HEK293T (cell line): Measurements from ENCODE around the gene FZR1.

ENCODE experiments used
- BHLHE40 ChIP-seq: fragments of 450-650 bp; IDR thresholded peaks from 2 replicates; pipeline ENCODE4 v1.6.1; 2016; ENCODE audit warnings: mild to moderate bottlenecking, moderate library complexity, borderline replicate concordance
- CTBP1 ChIP-seq: fragments of 450-650 bp; IDR thresholded peaks from 2 replicates; pipeline ENCODE4 v1.6.1; 2016; ENCODE audit warnings: borderline replicate concordance
- ELF4 ChIP-seq: fragments of 450-650 bp; IDR thresholded peaks from 2 replicates; pipeline ENCODE4 v1.6.1; 2017; ENCODE audit warnings: antibody characterized with exemption
- FOXA1 ChIP-seq: fragments of 450-650 bp; IDR thresholded peaks from 2 replicates; pipeline ENCODE4 v1.6.1; 2016; ENCODE audit warnings: mild to moderate bottlenecking
- FOXK2 ChIP-seq: fragments of 450-650 bp; IDR thresholded peaks from 2 replicates; pipeline ENCODE4 v1.6.1; 2016; ENCODE audit warnings: mild to moderate bottlenecking
- SP1 ChIP-seq: fragments of 450-650 bp; IDR thresholded peaks from 2 replicates; pipeline ENCODE4 v1.6.1; 2017
- SUZ12 ChIP-seq: fragments of 450-650 bp; IDR thresholded peaks from 2 replicates; pipeline ENCODE4 v1.6.1; 2016; ENCODE audit warnings: mild to moderate bottlenecking

DNA sequence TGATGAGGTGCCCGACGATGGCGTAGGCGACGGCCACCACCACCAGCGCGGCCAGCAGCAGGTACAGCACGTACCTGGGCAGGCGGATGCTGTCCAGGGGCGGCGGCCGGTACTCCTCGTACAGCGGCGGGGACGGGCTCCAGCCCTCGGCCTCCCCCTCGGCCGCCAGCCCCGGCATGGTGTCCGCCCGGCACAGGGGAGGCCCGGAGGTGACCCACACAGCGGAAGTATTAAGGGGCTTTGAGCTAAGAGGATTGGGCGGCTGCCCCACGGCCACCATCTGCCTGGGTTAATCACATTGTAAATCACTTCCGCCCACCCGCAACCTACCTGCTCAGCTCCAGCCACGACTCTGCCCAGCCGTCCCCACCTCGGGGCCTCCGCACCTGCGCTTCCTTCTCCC, 22.9 kb upstream of the FZR1 start, which contains the start of gene SMIM44:
- no peak for TF ChIP-seq ELF4
- TF ChIP-seq CTBP1 = no peak
- no peak for TF ChIP-seq SUZ12
- TF ChIP-seq SP1 = no peak
- no peak for TF ChIP-seq BHLHE40
- no peak for TF ChIP-seq FOXA1
- TF ChIP-seq FOXK2 = no peak
